GM12874 (cell line): ENCODE results near the gene SASS6.

ENCODE experiments used
- CTCF ChIP-seq: IDR thresholded peaks from 2 replicates; pipeline ENCODE4 v1.5.1; 2011; ENCODE audit warnings: low read depth, mild to moderate bottlenecking, control low read depth, low read length, moderate library complexity; ENCODE audit not compliant: insufficient read depth

SASS6 gene

GRCh38 chr1:100038660-100039287 lies 94.0 kb downstream of the SASS6 start:
- TF ChIP-seq CTCF = no peak

GRCh38 chr1:100037927-100038659 lies 94.6 kb downstream of the SASS6 start:
- TF ChIP-seq CTCF = no peak

- TF ChIP-seq CTCF = no peak
Measured at GRCh38 chr1:100037656-100037926, 95.1 kb downstream of the SASS6 start.

- no peak for TF ChIP-seq CTCF
Measured at GRCh38 chr1:100036718-100037655, 95.7 kb downstream of the SASS6 start.

- no peak for TF ChIP-seq CTCF
Measured at GRCh38 chr1:100035214-100035613, 97.5 kb downstream of the SASS6 start.

- TF ChIP-seq CTCF = 0 out of 2 replicates have a peak, but pooled peaks have one; percentile 16
Measured at GRCh38 chr1:100034470-100034869, 98.3 kb downstream of the SASS6 start.
